Adrenal gland (tissue), 5 donors: ENCODE measurements around the gene SLC25A22.

Experiments used
- POLR2A ChIP-seq, 2 donors: fragments of 450-650 bp; IDR thresholded peaks; one replicate each; pipeline ENCODE4 v1.6.1; 2017; ENCODE audit warnings: antibody characterized with exemption in 2 of 2, mild to moderate bottlenecking in 2 of 2, moderate library complexity in 1 of 2
- TF ChIP-seq, protein P1 (sequence below), 6 experiments: fragments of 450-650 bp in 4 of 6; fragments of 200-600 bp in 2 of 6; sonication (generic) in 1 of 6; IDR thresholded peaks; 1 replicate in 5 of 6; 2 replicates in 1 of 6; pipeline versions ENCODE4 v1.5.1 to v1.8.0; 2016 to 2021; ENCODE audit warnings: antibody characterized with exemption in 6 of 6, mild to moderate bottlenecking in 2 of 6, moderate library complexity in 1 of 6
- donor health status: DM: no; HTN: no; CAD: no.

DNA sequence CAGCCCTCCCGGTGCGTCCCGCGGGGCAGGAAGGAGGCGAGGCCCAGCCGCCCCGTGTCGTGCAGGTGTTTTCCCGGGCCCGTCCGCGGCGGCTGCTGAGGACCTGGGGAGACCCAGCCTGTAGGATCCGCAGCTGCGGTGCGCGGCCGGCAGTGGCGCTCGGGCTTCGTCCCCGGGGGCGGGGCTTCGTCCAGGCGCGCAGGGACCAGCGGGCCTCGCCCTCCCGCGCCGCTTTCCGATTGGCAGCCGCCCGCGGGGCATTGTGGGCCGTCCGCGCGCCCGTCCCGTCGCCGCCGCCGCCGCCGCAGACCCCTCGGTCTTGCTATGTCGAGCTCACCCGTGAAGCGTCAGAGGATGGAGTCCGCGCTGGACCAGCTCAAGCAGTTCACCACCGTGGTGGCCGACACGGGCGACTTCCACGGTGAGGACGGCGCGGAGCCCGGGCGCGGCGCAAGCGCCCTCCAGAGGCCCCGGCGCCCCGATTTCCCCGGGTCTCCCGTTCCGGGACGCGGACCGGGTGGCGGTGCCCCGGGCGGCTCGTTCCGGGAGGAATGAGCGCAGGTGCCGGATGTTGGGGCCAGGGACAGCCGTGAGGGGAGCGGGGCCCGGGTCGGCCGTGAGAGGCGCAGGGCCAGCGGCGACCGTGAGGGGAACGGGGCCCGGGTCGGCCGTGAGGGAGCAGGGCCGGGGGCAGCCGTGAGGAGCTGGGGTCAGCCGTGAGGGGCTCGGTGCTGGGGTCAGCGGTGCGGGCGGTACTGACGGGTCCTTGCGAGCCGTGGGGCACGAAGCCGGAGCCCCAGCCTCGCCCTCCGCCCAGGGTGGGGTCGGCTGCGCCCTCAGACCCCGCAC, 50.7 kb downstream of the SLC25A22 start, which contains the start of gene TALDO1:
- TF ChIP-seq, protein P1, sequence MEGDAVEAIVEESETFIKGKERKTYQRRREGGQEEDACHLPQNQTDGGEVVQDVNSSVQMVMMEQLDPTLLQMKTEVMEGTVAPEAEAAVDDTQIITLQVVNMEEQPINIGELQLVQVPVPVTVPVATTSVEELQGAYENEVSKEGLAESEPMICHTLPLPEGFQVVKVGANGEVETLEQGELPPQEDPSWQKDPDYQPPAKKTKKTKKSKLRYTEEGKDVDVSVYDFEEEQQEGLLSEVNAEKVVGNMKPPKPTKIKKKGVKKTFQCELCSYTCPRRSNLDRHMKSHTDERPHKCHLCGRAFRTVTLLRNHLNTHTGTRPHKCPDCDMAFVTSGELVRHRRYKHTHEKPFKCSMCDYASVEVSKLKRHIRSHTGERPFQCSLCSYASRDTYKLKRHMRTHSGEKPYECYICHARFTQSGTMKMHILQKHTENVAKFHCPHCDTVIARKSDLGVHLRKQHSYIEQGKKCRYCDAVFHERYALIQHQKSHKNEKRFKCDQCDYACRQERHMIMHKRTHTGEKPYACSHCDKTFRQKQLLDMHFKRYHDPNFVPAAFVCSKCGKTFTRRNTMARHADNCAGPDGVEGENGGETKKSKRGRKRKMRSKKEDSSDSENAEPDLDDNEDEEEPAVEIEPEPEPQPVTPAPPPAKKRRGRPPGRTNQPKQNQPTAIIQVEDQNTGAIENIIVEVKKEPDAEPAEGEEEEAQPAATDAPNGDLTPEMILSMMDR (IDR thresholded peaks at IDR 0.05), result peak in 4 of 6 experiments; percentile 7 to 34 (median 18)
- peak; percentile 36 to 73 for TF ChIP-seq POLR2A (IDR thresholded peaks at IDR 0.05)
